Testis (tissue), 2 donors: ENCODE results near the gene SLC35F4.

Experiments used
- POLR2A ChIP-seq: fragments of 450-650 bp; IDR thresholded peaks from one replicate; pipeline ENCODE4 v1.6.1; 2017; ENCODE audit warnings: antibody characterized with exemption, mild to moderate bottlenecking, moderate library complexity
- TF ChIP-seq, protein P1 (sequence below), 3 experiments: fragments of 450-650 bp in 2 of 3; fragments of 200-600 bp in 1 of 3; sonication (generic) in 1 of 3; IDR thresholded peaks; one replicate each; pipeline ENCODE4 v1.5.1; 2016 to 2019; ENCODE audit warnings: antibody characterized with exemption in 3 of 3, mild to moderate bottlenecking in 2 of 3, moderate library complexity in 1 of 3

GRCh38 chr14:57686304-57686703 lies 179.6 kb downstream of the SLC35F4 start:
- TF ChIP-seq, protein P1, sequence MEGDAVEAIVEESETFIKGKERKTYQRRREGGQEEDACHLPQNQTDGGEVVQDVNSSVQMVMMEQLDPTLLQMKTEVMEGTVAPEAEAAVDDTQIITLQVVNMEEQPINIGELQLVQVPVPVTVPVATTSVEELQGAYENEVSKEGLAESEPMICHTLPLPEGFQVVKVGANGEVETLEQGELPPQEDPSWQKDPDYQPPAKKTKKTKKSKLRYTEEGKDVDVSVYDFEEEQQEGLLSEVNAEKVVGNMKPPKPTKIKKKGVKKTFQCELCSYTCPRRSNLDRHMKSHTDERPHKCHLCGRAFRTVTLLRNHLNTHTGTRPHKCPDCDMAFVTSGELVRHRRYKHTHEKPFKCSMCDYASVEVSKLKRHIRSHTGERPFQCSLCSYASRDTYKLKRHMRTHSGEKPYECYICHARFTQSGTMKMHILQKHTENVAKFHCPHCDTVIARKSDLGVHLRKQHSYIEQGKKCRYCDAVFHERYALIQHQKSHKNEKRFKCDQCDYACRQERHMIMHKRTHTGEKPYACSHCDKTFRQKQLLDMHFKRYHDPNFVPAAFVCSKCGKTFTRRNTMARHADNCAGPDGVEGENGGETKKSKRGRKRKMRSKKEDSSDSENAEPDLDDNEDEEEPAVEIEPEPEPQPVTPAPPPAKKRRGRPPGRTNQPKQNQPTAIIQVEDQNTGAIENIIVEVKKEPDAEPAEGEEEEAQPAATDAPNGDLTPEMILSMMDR (IDR thresholded peaks at IDR 0.05), result no peak
- no peak for TF ChIP-seq POLR2A
